HL-60 (cell line): Measurements from ENCODE around the gene KMT5C.

ENCODE experiments used
- GABPA ChIP-seq: IDR thresholded peaks from 2 replicates; pipeline ENCODE4 v1.6.1; 2012; ENCODE audit warnings: low read depth
- POLR2AphosphoS5 ChIP-seq: IDR thresholded peaks from 2 replicates; pipeline ENCODE4 v1.6.1; 2012; ENCODE audit warnings: low read depth
- TF ChIP-seq, protein P1 (sequence below): IDR thresholded peaks from one replicate; pipeline ENCODE4 v1.5.1; 2011; ENCODE audit warnings: low read length, control low read depth, inconsistent platforms; ENCODE audit not compliant: insufficient read depth
- TF ChIP-seq, protein P2 (sequence below): IDR thresholded peaks from 2 replicates; pipeline ENCODE4 v1.6.1; 2012; ENCODE audit warnings: low read depth; ENCODE audit not compliant: insufficient replicate concordance

DNA sequence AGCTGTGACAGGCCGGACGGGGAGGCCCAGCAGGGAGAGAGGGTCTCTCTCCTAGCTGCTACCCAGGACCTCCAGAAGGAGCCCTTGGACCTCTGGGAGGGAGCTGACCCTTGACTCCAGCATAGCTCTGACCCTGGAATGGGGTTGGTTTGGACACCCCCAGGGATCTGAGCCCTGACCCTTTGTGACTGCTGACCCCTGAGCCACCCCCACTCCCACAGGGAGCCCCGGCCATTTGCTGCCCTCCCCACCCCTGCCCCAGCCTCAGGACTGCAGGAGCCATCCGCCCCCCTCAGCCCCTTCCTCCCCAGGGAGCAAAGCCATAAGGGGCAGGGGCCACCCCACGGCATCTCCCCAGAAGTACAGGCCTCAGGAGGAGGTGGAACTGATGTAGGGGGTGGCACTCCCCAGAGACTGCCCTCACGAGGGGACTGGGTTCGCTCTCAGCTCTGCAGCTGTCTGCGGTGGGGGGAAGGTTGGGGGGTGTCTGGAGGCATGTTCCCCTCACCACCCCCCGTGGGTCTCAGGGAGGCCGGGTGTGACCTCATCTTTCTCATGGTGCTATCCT, 7.8 kb downstream of the KMT5C start:
- TF ChIP-seq, protein P1, sequence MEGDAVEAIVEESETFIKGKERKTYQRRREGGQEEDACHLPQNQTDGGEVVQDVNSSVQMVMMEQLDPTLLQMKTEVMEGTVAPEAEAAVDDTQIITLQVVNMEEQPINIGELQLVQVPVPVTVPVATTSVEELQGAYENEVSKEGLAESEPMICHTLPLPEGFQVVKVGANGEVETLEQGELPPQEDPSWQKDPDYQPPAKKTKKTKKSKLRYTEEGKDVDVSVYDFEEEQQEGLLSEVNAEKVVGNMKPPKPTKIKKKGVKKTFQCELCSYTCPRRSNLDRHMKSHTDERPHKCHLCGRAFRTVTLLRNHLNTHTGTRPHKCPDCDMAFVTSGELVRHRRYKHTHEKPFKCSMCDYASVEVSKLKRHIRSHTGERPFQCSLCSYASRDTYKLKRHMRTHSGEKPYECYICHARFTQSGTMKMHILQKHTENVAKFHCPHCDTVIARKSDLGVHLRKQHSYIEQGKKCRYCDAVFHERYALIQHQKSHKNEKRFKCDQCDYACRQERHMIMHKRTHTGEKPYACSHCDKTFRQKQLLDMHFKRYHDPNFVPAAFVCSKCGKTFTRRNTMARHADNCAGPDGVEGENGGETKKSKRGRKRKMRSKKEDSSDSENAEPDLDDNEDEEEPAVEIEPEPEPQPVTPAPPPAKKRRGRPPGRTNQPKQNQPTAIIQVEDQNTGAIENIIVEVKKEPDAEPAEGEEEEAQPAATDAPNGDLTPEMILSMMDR: no peak
- TF ChIP-seq, protein P2, sequence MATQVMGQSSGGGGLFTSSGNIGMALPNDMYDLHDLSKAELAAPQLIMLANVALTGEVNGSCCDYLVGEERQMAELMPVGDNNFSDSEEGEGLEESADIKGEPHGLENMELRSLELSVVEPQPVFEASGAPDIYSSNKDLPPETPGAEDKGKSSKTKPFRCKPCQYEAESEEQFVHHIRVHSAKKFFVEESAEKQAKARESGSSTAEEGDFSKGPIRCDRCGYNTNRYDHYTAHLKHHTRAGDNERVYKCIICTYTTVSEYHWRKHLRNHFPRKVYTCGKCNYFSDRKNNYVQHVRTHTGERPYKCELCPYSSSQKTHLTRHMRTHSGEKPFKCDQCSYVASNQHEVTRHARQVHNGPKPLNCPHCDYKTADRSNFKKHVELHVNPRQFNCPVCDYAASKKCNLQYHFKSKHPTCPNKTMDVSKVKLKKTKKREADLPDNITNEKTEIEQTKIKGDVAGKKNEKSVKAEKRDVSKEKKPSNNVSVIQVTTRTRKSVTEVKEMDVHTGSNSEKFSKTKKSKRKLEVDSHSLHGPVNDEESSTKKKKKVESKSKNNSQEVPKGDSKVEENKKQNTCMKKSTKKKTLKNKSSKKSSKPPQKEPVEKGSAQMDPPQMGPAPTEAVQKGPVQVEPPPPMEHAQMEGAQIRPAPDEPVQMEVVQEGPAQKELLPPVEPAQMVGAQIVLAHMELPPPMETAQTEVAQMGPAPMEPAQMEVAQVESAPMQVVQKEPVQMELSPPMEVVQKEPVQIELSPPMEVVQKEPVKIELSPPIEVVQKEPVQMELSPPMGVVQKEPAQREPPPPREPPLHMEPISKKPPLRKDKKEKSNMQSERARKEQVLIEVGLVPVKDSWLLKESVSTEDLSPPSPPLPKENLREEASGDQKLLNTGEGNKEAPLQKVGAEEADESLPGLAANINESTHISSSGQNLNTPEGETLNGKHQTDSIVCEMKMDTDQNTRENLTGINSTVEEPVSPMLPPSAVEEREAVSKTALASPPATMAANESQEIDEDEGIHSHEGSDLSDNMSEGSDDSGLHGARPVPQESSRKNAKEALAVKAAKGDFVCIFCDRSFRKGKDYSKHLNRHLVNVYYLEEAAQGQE: no peak
- TF ChIP-seq POLR2AphosphoS5 (no peak), GABPA (no peak)
